RWPE1 (cell line): ENCODE results near the gene TUBGCP3.

Experiments
- CTCF ChIA-PET: fragments of 350-600 bp; sonication (Branson Sonifier 250); formaldehyde crosslinking; extraction: SDS; loops from one replicate; lab custom pipeline; 2021; lab: Yijun Ruan, JAX
- POLR2A ChIA-PET: fragments of 400-600 bp; formaldehyde crosslinking; extraction: SDS; loops from one replicate; lab custom pipeline; 2020; ENCODE audit warnings: antibody characterized with exemption; ENCODE audit not compliant: low non-redundant PET; lab: Yijun Ruan, JAX
- DNase-seq: peaks from one replicate; pipeline ENCODE4 v3.0.0; 2012; ENCODE audit warnings: low spot score
- H3K27ac ChIP-seq: fragments of 450-650 bp; 2 replicates; pipeline ENCODE4 v1.5.1; 2017
- CTCF ChIP-seq: fragments of 450-650 bp; conservative IDR thresholded peaks from 2 replicates; pipeline ENCODE4 v1.5.1; 2017; ENCODE audit warnings: low read depth, mild to moderate bottlenecking

Gene TUBGCP3

GRCh38 chr13:112475889-112476288 is 112.1 kb downstream of the TUBGCP3 start:
- TF ChIP-seq CTCF, result no peak
- POLR2A ChIA-PET, result no interaction called here
- no peak for DNase-seq
- CTCF ChIA-PET, result no interaction called here
- no peak overlapping the region for H3K27ac ChIP-seq

- CTCF ChIA-PET, result no interaction called here
- H3K27ac ChIP-seq, result no peak overlapping the region
- POLR2A ChIA-PET, result no interaction called here
- no peak for TF ChIP-seq CTCF
- DNase-seq, result no peak
Observed at GRCh38 chr13:112474869-112475268, 113.1 kb downstream of the TUBGCP3 start.

- no peak for DNase-seq
- TF ChIP-seq CTCF, result no peak
- ChIA-PET POLR2A (no interaction called here), CTCF (interaction anchor here (0.6 kb wide), 1 partner anchor 217 kb away, joined by 4 read pairs; no protein-coding TSS in a partner anchor)
- H3K27ac ChIP-seq, result no peak overlapping the region
Observed at GRCh38 chr13:112473818-112474217, 114.1 kb downstream of the TUBGCP3 start.

GRCh38 chr13:112469071-112469745 is 118.7 kb downstream of the TUBGCP3 start:
- POLR2A ChIA-PET, result no interaction called here
- CTCF ChIA-PET, result interaction anchor here (0.7 kb wide), 1 partner anchor 236 kb away, joined by 3 read pairs; no protein-coding TSS in a partner anchor
- TF ChIP-seq CTCF, result no peak
- no peak for DNase-seq
- no peak overlapping the region for H3K27ac ChIP-seq

GRCh38 chr13:112468069-112468468 is 119.9 kb downstream of the TUBGCP3 start:
- TF ChIP-seq CTCF, result no peak
- CTCF ChIA-PET, result no interaction called here
- no peak for DNase-seq
- H3K27ac ChIP-seq, result no peak overlapping the region
- POLR2A ChIA-PET, result no interaction called here

GRCh38 chr13:112467236-112467635 is 120.7 kb downstream of the TUBGCP3 start:
- H3K27ac ChIP-seq, result no peak overlapping the region
- ChIA-PET POLR2A (no interaction called here), CTCF (no interaction called here)
- TF ChIP-seq CTCF, result no peak
- no peak for DNase-seq
